K562 (cell line): ENCODE data around the gene HAPLN2. TPM values are rescaled to one million over a fixed set of nuclear protein-coding genes. Genes with fewer than 3 reads are reported as not detected.

Source experiments
- ATAC-seq: fragments of 200-7000 bp; cut with Tn5 transposase; 3 replicates; pipeline ENCODE4 v1.9.1; 2020; ENCODE audit warnings: moderate library complexity
- BruUV-seq: library from RNA; stranded (reverse); fragments of 400-500 nt; replicated peaks from 2 replicates; lab custom pipeline; 2021; lab: Mats Ljungman, UMichigan
- CTCF ChIA-PET: fragments of 300-600 bp; formaldehyde crosslinking; extraction: SDS; loops from one replicate; lab custom pipeline; 2021; ENCODE audit warnings: low intra/inter-chr PET ratio; lab: Yijun Ruan, JAX
- POLR2A ChIA-PET: fragments of 300-600, 350-650 bp; sonication (Branson Sonifier 250); formaldehyde crosslinking; extraction: SDS; loops from one replicate; lab custom pipeline; 2021; ENCODE audit warnings: antibody characterized with exemption, inconsistent platforms; lab: Yijun Ruan, JAX
- DNase-seq, 4 experiments: peaks; one replicate each; pipeline versions ENCODE4 v3.0.0 to v3.0.0-alpha.2; 2011 to 2018; ENCODE audit warnings: low spot score in 3 of 4, mixed read lengths in 3 of 4; ENCODE audit errors: extremely low read depth in 1 of 4
- FAIRE-seq: peaks from 2 replicates; lab custom pipeline; 2011; peaks lifted over from hg19 to GRCh38; lab: Jason Lieb, UNC
- H2AFZ ChIP-seq: 2 replicates; pipeline ENCODE4 v1.6.0; 2011; ENCODE audit warnings: low read depth, low read length, control low read depth, inconsistent platforms
- H3K27ac ChIP-seq: fragments of 200-600 bp; 3 replicates; pipeline ENCODE4 v1.8.0; 2011; ENCODE audit warnings: low read depth, mild to moderate bottlenecking, control low read depth, inconsistent platforms, low read length, moderate library complexity, mixed read lengths; ENCODE audit errors: extremely low read depth
- H3K27me3 ChIP-seq, 2 experiments: fragments of 300-600 bp in 1 of 2; 2 replicates in 1 of 2; 3 replicates in 1 of 2; pipeline versions ENCODE4 v1.6.0 to v1.8.0; 2011; ENCODE audit warnings: inconsistent platforms in 2 of 2, low read length in 2 of 2, mild to moderate bottlenecking in 1 of 2, mixed read lengths in 1 of 2, moderate library complexity in 1 of 2; ENCODE audit not compliant: control insufficient read depth in 2 of 2, insufficient read depth in 2 of 2
- H3K36me3 ChIP-seq: fragments of 300-600 bp; 3 replicates; pipeline ENCODE4 v1.8.0; 2011; ENCODE audit warnings: mild to moderate bottlenecking, low read length, inconsistent platforms; ENCODE audit not compliant: control insufficient read depth, insufficient read depth
- H3K4me1 ChIP-seq, 2 experiments: fragments of 200-600 bp in 1 of 2; replicated peaks in 1 of 2; 2 replicates in 1 of 2; 3 replicates in 1 of 2; pipeline versions ENCODE4 v1.5.1 to v1.8.0; 2011; ENCODE audit warnings: inconsistent platforms in 2 of 2, low read length in 2 of 2, mild to moderate bottlenecking in 1 of 2, mixed read lengths in 1 of 2, moderate library complexity in 1 of 2; ENCODE audit not compliant: control insufficient read depth in 2 of 2, insufficient read depth in 2 of 2
- H3K4me2 ChIP-seq: 2 replicates; pipeline ENCODE4 v1.6.1; 2011; ENCODE audit warnings: low read length, control low read depth, inconsistent platforms, mixed read lengths; ENCODE audit not compliant: insufficient read depth
- H3K4me3 ChIP-seq: fragments of 200-600 bp; sonication (generic), shearing (Covaris generic); 2 replicates; pipeline ENCODE4 v1.5.1; 2016; ENCODE audit warnings: control low read depth, inconsistent platforms
- H3K79me2 ChIP-seq: fragments of 200-600 bp; 3 replicates; pipeline ENCODE4 v1.8.0; 2011; ENCODE audit warnings: low read length, inconsistent platforms; ENCODE audit not compliant: control insufficient read depth, insufficient read depth
- H3K9ac ChIP-seq, 2 experiments: 2 replicates each; pipeline versions ENCODE4 v1.6.0 to v1.6.1; 2011; ENCODE audit warnings: low read depth in 2 of 2, low read length in 2 of 2, control low read depth in 1 of 2, inconsistent platforms in 1 of 2, mild to moderate bottlenecking in 1 of 2, mixed read lengths in 1 of 2; ENCODE audit not compliant: insufficient read depth in 1 of 2
- H3K9me1 ChIP-seq: one replicate; pipeline ENCODE4 v1.6.0; 2011; ENCODE audit warnings: inconsistent platforms, mild to moderate bottlenecking, low read length, moderate library complexity; ENCODE audit not compliant: control insufficient read depth, insufficient read depth
- H3K9me3 ChIP-seq: replicated peaks from 2 replicates; pipeline ENCODE4 v1.5.1; 2011; ENCODE audit warnings: low read depth, low read length, inconsistent platforms; ENCODE audit not compliant: control insufficient read depth, insufficient read depth
- H4K20me1 ChIP-seq: replicated peaks from 2 replicates; pipeline ENCODE4 v1.6.1; 2011; ENCODE audit warnings: low read length, inconsistent platforms, mixed read lengths; ENCODE audit not compliant: control insufficient read depth, insufficient read depth
- CAMTA2 ChIP-seq: fragments of 250-450 bp; sonication (Bioruptor Pico); conservative IDR thresholded peaks from 2 replicates; pipeline ENCODE4 v1.5.1; 2022
- CUX1 ChIP-seq: fragments of 200-800 bp; sonication (Bioruptor generic); IDR thresholded peaks from 2 replicates; pipeline ENCODE4 v1.6.1; 2016; ENCODE audit warnings: missing genetic modification characterization, missing compliant biosample characterization
- HINFP ChIP-seq: fragments of 450-650 bp; conservative IDR thresholded peaks from 2 replicates; pipeline ENCODE4 v1.6.1; 2016; ENCODE audit warnings: missing genetic modification characterization, low read depth, mild to moderate bottlenecking, control low read depth, missing compliant biosample characterization
- MTF1 ChIP-seq: fragments of 250-450 bp; sonication (Bioruptor Pico); IDR thresholded peaks from 2 replicates; pipeline ENCODE4 v1.9.0; 2021; ENCODE audit warnings: moderate library complexity, mild to moderate bottlenecking, inconsistent platforms, borderline replicate concordance
- THRA ChIP-seq: fragments of 450-650 bp; IDR thresholded peaks from 2 replicates; pipeline ENCODE4 v1.6.1; 2017; ENCODE audit warnings: mild to moderate bottlenecking, moderate library complexity
- ZMIZ1 ChIP-seq, 2 experiments: fragments of 150-350 bp in 1 of 2; IDR thresholded peaks; 2 replicates each; pipeline ENCODE4 v1.6.1; 2012 to 2016; ENCODE audit warnings: low read depth in 2 of 2, low read length in 2 of 2, mild to moderate bottlenecking in 1 of 2, moderate library complexity in 1 of 2
- ZNF696 ChIP-seq: fragments of 250-450 bp; sonication (Bioruptor Pico); conservative IDR thresholded peaks from 2 replicates; pipeline ENCODE4 v1.4.0; 2020; ENCODE audit warnings: mild to moderate bottlenecking, moderate library complexity
- whole genome bisulfite sequencing: fragments of 100-300 bp; shearing (Covaris generic); methylation state at CpG from one replicate; pipeline ENCODE4 v1.1.6; 2016; ENCODE audit warnings: low coverage, mixed read lengths; ENCODE audit not compliant: insufficient coverage; ENCODE audit errors: missing lambda C conversion rate; 5-methylcytosine and 5-hydroxymethylcytosine counted together
- in situ Hi-C: fragments of 300-500 bp; cut with MboI; formaldehyde crosslinking; loops from 4 replicates; pipeline ENCODE4 v1.15.0; 2018; ENCODE audit warnings: inconsistent platforms, mixed read lengths
- intact Hi-C: fragments of 100-400 bp; cut with micrococcal nuclease; formaldehyde crosslinking; loops from 2 replicates; pipeline ENCODE4 v1.14.2; 2022
- polyA plus RNA-seq, 8 experiments: library from polyadenylated mRNA; depleted of rRNA in 4 of 8; stranded (reverse) in 5 of 8; unstranded in 3 of 8; fragments of >200 nt; fragmentation: Nextera tagmentation in 2 of 8; fragmentation: Illumina TruSeq in 1 of 8; extraction: Ambion mirVana in 2 of 8; extraction: Trizol in 1 of 8; gene quantifications; 2 replicates each; pipeline versions ENCODE4 v1.2.1 to v1.2.3, GENCODE V29; 2011 to 2014; ENCODE audit warnings: inconsistent platforms in 1 of 8, missing spikeins in 1 of 8
- total RNA-seq, 7 experiments: library from RNA; depleted of rRNA in 6 of 7; stranded (reverse); fragments of >200 nt in 6 of 7; fragmentation: Illumina TruSeq in 2 of 7; extraction: Trizol in 2 of 7; gene quantifications; 2 replicates each; pipeline versions ENCODE4 v1.2.1 to v1.2.3, GENCODE V29; 2011 to 2021; ENCODE audit warnings: low replicate concordance in 1 of 7

HAPLN2 gene
- total and polyA plus RNA-seq, 9 of the 15 experiments (the other 6 are each of a cell fraction or from before 2014, with no cell fraction given), result 0.14 to 5.2 (median 3.8) TPM; not detected in 4

GRCh38 chr1:156600733-156601121, 18.5 kb upstream of the HAPLN2 start:
- ChIA-PET CTCF (interaction anchor here (0.6 to 1.2 kb wide), 2 partner anchors 17 to 149 kb away, joined by 4 to 6 read pairs; no protein-coding TSS in a partner anchor), POLR2A (interaction anchor here (3.2 kb wide), 1 partner anchor 10 kb away, joined by 16 read pairs; the partner anchor contains the start of gene NAXE)
- H3K27me3 ChIP-seq, result no peaks in the 10 kb centered on the region
- peak overlapping the region; percentile 97 for H3K4me2 ChIP-seq
- peaks cover 41% of the 10 kb centered on the region for H3K36me3 ChIP-seq
- no peaks in the 10 kb centered on the region for H3K9me3 ChIP-seq
- FAIRE-seq (peak; percentile 44), ATAC-seq (peak; percentile 8), DNase-seq (no peak)
- peak overlapping the region; percentile 86 to 93 for H3K9ac ChIP-seq
- intact Hi-C loops (no loop called here), in situ Hi-C loops (loop anchor here (5.0 kb wide), 2 partner anchors 143 to 213 kb away; no protein-coding TSS in a partner anchor)
- peaks cover 46% of the 10 kb centered on the region for H3K79me2 ChIP-seq
- BruUV-seq, result TSS peak; percentile 65
- H3K4me3 ChIP-seq, result peak overlapping the region; percentile 81
- peak overlapping the region; percentile 100 for H2AFZ ChIP-seq
- WGBS, result 0% methylated on average over 13 of the region's 13 CpGs
- no peaks in the 10 kb centered on the region for H3K9me1 ChIP-seq
- no peaks in the 10 kb centered on the region for H4K20me1 ChIP-seq
- peak overlapping the region; percentile 80 for H3K27ac ChIP-seq
- H3K4me1 ChIP-seq, result peaks cover 12% of the 10 kb centered on the region in 2 experiments; a peak in 4 of 5 replicates
- TF ChIP-seq ZNF696 (CRISPR knock-in tag), result no peak
- no peak for TF ChIP-seq MTF1 (CRISPR knock-in tag)
- TF ChIP-seq ZMIZ1 (IDR thresholded peaks at IDR 0.05; ENCODE audit: low read depth in 2 of 2, low read length in 2 of 2), result no peak
- no peak for TF ChIP-seq THRA
- no peak for TF ChIP-seq HINFP
- TF ChIP-seq CAMTA2, result no peak
- TF ChIP-seq CUX1 (CRISPR knock-in tag), result no peak
